Kidney (tissue), 14 donors: ENCODE results near the gene OR5K3. TPM values are rescaled to one million over a fixed set of nuclear protein-coding genes. Genes with fewer than 3 reads are reported as not detected.
"Not testable (repeated sequence)": the region's sequence is repeated elsewhere in the genome, so short reads cannot be mapped to it uniquely, and the experiment has no call there.

Source experiments
- DNase-seq, 5 donors: peaks; one replicate each; pipeline ENCODE4 v3.0.0-alpha.2; 2013 to 2020
- FAIRE-seq: peaks from 2 replicates; lab custom pipeline; 2012; peaks lifted over from hg19 to GRCh38; lab: Jason Lieb, UNC
- H3K27ac ChIP-seq, 2 donors: one replicate each; pipeline ENCODE4 v1.7.0; 2013; ENCODE audit warnings: low read depth in 2 of 2, low read length in 2 of 2, inconsistent platforms in 1 of 2
- H3K27me3 ChIP-seq: one replicate; pipeline ENCODE4 v1.7.1; 2013; ENCODE audit warnings: low read length, inconsistent platforms; ENCODE audit not compliant: control insufficient read depth, insufficient read depth
- H3K36me3 ChIP-seq, 3 donors: one replicate each; pipeline versions ENCODE4 v1.7.0 to v1.7.1; 2013; ENCODE audit warnings: low read length in 3 of 3, control low read depth in 1 of 3, inconsistent platforms in 1 of 3; ENCODE audit not compliant: insufficient read depth in 3 of 3, control insufficient read depth in 2 of 3
- H3K4me1 ChIP-seq, 3 donors: one replicate each; pipeline versions ENCODE4 v1.7.0 to v1.7.1; 2013; ENCODE audit warnings: low read length in 3 of 3, inconsistent platforms in 1 of 3, low read depth in 1 of 3; ENCODE audit not compliant: control insufficient read depth in 2 of 3, insufficient read depth in 2 of 3
- H3K4me3 ChIP-seq, 3 donors: one replicate each; pipeline versions ENCODE4 v1.7.0 to v1.8.1; 2013; ENCODE audit warnings: low read length in 3 of 3, control low read depth in 1 of 3, inconsistent platforms in 1 of 3
- H3K9ac ChIP-seq, 3 donors: one replicate each; pipeline versions ENCODE4 v1.7.0 to v1.7.1; 2013; ENCODE audit warnings: low read length in 3 of 3, control low read depth in 1 of 3, inconsistent platforms in 1 of 3
- H3K9me3 ChIP-seq, 3 donors: one replicate each; pipeline versions ENCODE4 v1.7.0 to v1.7.1; 2013; ENCODE audit warnings: low read length in 3 of 3, control low read depth in 1 of 3, inconsistent platforms in 1 of 3; ENCODE audit not compliant: control insufficient read depth in 2 of 3, insufficient read depth in 1 of 3
- CTCF ChIP-seq: IDR thresholded peaks from 3 replicates; pipeline ENCODE4 v1.5.1; 2012; ENCODE audit warnings: mild to moderate bottlenecking, moderate library complexity, borderline replicate concordance; ENCODE audit not compliant: insufficient read depth; ENCODE audit errors: extremely low read depth
- intact Hi-C: fragments of 100-400 bp; cut with DNase I; formaldehyde crosslinking; loops from one replicate; pipeline ENCODE4 v1.11.1; 2022
- polyA plus RNA-seq: library from polyadenylated mRNA; stranded (reverse); fragments of 350-450 nt; fragmentation: Illumina TruSeq; extraction: RNeasy Lipid Tissue Mini Kit (QIAGEN cat#74804); gene quantifications from one replicate; pipeline ENCODE4 v1.2.3, GENCODE V29; 2014; ENCODE audit warnings: low read depth, low replicate concordance; ENCODE audit not compliant: insufficient read depth
- total RNA-seq: library from RNA; stranded (reverse); fragmentation: NEBNext Ultra II Directional; extraction: Animal tissue kit (Norgen Biotek cat#: 25700); gene quantifications from one replicate; pipeline ENCODE4 v1.2.1, GENCODE V29; 2021
- donor health status: control.
- donor health status: control.
- donor health status: control.
- donor health status: control.
- donor health status: control.
- donor health status: DM: yes; HTN: yes; CAD: no.
- donor health status: Normal renal cell carcinoma (clear cell type).

OR5K3 gene
- total and polyA plus RNA-seq, 2 donors from 2014 or later = not detected

- Histone ChIP-seq H3K4me3 (no peak overlapping the region), H3K4me1 (no peaks in the 10 kb centered on the region), H3K9ac (no peak overlapping the region), H3K27me3 (no peaks in the 10 kb centered on the region), H3K36me3 (no peaks in the 10 kb centered on the region), H3K27ac (no peak overlapping the region), H3K9me3 (no peaks in the 10 kb centered on the region)
- TF ChIP-seq CTCF = no peak
- DNase-seq = no peak
- intact Hi-C loops = no loop called here
- FAIRE-seq = no peak
These were observed 13.8 kb upstream of the OR5K3 start for GRCh38 chr3:98376631-98377030.

- Histone ChIP-seq H3K36me3 (no peaks in the 10 kb centered on the region), H3K4me1 (no peaks in the 10 kb centered on the region), H3K9ac (no peak overlapping the region), H3K27me3 (no peaks in the 10 kb centered on the region), H3K9me3 (no peaks in the 10 kb centered on the region), H3K27ac (no peak overlapping the region), H3K4me3 (no peak overlapping the region)
- no peak for DNase-seq
- intact Hi-C loops = no loop called here
- FAIRE-seq = no peak
- no peak for TF ChIP-seq CTCF
These were observed 2.3 kb upstream of the OR5K3 start for GRCh38 chr3:98388147-98388546.

GRCh38 chr3:98395101-98395500, 4.6 kb downstream of the OR5K3 start:
- Histone ChIP-seq H3K9ac (no peak overlapping the region), H3K9me3 (peaks cover 0 to 3% (median 0%) of the 10 kb centered on the region in 3 donors), H3K36me3 (no peaks in the 10 kb centered on the region), H3K4me1 (no peaks in the 10 kb centered on the region), H3K27me3 (no peaks in the 10 kb centered on the region), H3K27ac (no peak overlapping the region), H3K4me3 (no peak overlapping the region)
- DNase-seq = no peak
- FAIRE-seq = no peak
- intact Hi-C loops = no loop called here
- no peak for TF ChIP-seq CTCF

GRCh38 chr3:98396482-98396881, 6.0 kb downstream of the OR5K3 start:
- H3K9me3 ChIP-seq, H3K27ac ChIP-seq, H3K36me3 ChIP-seq, FAIRE-seq, H3K4me1 ChIP-seq, DNase-seq, H3K27me3 ChIP-seq, H3K4me3 ChIP-seq, intact Hi-C loops, H3K9ac ChIP-seq: not testable (repeated sequence)
